Peyer's patch (tissue), 4 donors: ENCODE measurements around the gene CCDC85A. TPM values are rescaled to one million over a fixed set of nuclear protein-coding genes. Genes with fewer than 3 reads are reported as not detected.

Experiments
- DNase-seq, 3 donors: peaks; one replicate each; pipeline ENCODE4 v3.0.0-alpha.2; 2017 to 2019
- H3K27ac ChIP-seq, 4 donors: fragments of 200-600 bp; sonication (generic); one replicate each; pipeline ENCODE4 v1.5.1; 2016 to 2019
- H3K27me3 ChIP-seq, 2 donors: fragments of 200-600 bp; sonication (generic); one replicate each; pipeline ENCODE4 v1.5.1; 2019
- H3K36me3 ChIP-seq, 3 donors: fragments of 200-600 bp; sonication (generic); one replicate each; pipeline ENCODE4 v1.5.1; 2016 to 2019
- H3K4me1 ChIP-seq, 4 donors: fragments of 200-600 bp; sonication (generic); one replicate each; pipeline ENCODE4 v1.5.1; 2016 to 2019
- H3K4me3 ChIP-seq, 4 donors: fragments of 200-600 bp; sonication (generic); 1 replicate in 3 of 4; 2 replicates in 1 of 4; pipeline ENCODE4 v1.5.1; 2016 to 2019; ENCODE audit warnings: mild to moderate bottlenecking in 1 of 4
- H3K9me3 ChIP-seq, 4 donors: fragments of 200-600 bp; sonication (generic); one replicate each; pipeline ENCODE4 v1.5.1; 2016 to 2019; ENCODE audit warnings: mild to moderate bottlenecking in 1 of 4
- POLR2A ChIP-seq, 2 donors: fragments of 450-650 bp; IDR thresholded peaks; one replicate each; pipeline ENCODE4 v1.5.1; 2017; ENCODE audit warnings: antibody characterized with exemption in 2 of 2, mild to moderate bottlenecking in 2 of 2, moderate library complexity in 2 of 2
- total RNA-seq, 4 donors: library from RNA; depleted of rRNA; stranded (reverse); fragments of >200 nt; gene quantifications; one replicate each; pipeline ENCODE4 v1.1.0, GENCODE V29; 2016
- TF ChIP-seq, protein P1 (sequence below), 6 experiments: fragments of 450-650 bp in 4 of 6; fragments of 200-600 bp in 2 of 6; sonication (generic) in 1 of 6; IDR thresholded peaks; one replicate each; pipeline ENCODE4 v1.5.1; 2017 to 2019; ENCODE audit warnings: antibody characterized with exemption in 6 of 6, mild to moderate bottlenecking in 3 of 6, moderate library complexity in 1 of 6

The CCDC85A gene
- total RNA-seq, 4 donors from 2014 or later = 1.1 to 1.7 (median 1.1) TPM; not detected in 1

DNA sequence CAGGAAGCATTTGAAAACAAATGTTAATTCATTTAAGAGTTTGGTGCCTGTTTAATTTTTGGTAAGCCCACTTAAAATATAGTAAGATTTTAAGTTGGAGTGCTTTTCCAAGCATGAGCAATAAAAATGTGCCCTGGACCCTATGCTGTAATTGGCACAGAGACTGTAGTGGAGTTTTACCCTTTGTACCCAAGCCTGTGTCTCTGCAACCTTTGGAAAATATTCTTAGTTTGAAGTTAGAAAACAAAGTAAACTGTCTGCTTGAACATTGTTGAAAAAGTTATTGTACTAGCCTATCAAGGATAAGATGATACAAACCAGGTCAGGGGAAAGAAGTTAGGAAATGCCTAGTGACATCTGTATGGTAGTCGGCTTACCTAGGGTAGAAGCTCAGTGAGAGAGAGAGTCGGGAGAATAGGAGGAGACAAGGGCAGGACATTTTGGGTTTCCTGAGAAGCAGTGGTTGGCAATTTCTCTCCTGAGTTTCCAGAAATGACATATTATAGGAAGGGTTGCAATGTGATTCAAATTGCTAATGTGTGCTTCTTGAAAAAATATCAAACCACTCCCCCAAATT, 66.5 kb downstream of the CCDC85A start:
- no peak overlapping the region for H3K4me3 ChIP-seq
- H3K27me3 ChIP-seq = no peaks in the 10 kb centered on the region
- TF ChIP-seq POLR2A (IDR thresholded peaks at IDR 0.05) = no peak
- TF ChIP-seq, protein P1, sequence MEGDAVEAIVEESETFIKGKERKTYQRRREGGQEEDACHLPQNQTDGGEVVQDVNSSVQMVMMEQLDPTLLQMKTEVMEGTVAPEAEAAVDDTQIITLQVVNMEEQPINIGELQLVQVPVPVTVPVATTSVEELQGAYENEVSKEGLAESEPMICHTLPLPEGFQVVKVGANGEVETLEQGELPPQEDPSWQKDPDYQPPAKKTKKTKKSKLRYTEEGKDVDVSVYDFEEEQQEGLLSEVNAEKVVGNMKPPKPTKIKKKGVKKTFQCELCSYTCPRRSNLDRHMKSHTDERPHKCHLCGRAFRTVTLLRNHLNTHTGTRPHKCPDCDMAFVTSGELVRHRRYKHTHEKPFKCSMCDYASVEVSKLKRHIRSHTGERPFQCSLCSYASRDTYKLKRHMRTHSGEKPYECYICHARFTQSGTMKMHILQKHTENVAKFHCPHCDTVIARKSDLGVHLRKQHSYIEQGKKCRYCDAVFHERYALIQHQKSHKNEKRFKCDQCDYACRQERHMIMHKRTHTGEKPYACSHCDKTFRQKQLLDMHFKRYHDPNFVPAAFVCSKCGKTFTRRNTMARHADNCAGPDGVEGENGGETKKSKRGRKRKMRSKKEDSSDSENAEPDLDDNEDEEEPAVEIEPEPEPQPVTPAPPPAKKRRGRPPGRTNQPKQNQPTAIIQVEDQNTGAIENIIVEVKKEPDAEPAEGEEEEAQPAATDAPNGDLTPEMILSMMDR (IDR thresholded peaks at IDR 0.05) = no peak
- H3K4me1 ChIP-seq = no peaks in the 10 kb centered on the region
- no peaks in the 10 kb centered on the region for H3K9me3 ChIP-seq
- no peak overlapping the region for H3K27ac ChIP-seq
- no peak for DNase-seq
- no peaks in the 10 kb centered on the region for H3K36me3 ChIP-seq

DNA sequence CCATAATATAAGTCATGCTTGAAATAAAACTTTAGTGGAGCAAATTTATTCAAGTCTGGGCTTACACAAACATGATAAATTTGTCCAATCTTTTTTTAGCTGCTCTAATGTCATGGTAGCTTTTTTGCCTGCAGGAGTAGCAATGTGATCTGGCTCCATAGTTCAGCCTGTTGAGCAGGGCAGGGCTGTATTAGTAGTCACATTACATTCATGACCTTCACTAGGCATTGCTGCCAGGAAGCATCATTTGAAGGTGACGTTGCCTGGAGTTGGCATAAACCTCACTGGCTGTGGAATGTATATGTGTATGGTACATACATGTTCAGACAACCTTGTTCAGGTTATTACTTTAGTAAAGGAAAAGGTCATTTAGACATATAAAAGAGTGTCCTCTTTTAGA, 76.6 kb downstream of the CCDC85A start:
- Histone ChIP-seq H3K36me3 (no peaks in the 10 kb centered on the region), H3K27ac (no peak overlapping the region), H3K4me1 (no peaks in the 10 kb centered on the region), H3K4me3 (no peak overlapping the region), H3K9me3 (no peaks in the 10 kb centered on the region), H3K27me3 (no peaks in the 10 kb centered on the region)
- TF ChIP-seq, protein P1 (IDR thresholded peaks at IDR 0.05) = no peak
- TF ChIP-seq POLR2A (IDR thresholded peaks at IDR 0.05) = no peak
- no peak for DNase-seq

DNA sequence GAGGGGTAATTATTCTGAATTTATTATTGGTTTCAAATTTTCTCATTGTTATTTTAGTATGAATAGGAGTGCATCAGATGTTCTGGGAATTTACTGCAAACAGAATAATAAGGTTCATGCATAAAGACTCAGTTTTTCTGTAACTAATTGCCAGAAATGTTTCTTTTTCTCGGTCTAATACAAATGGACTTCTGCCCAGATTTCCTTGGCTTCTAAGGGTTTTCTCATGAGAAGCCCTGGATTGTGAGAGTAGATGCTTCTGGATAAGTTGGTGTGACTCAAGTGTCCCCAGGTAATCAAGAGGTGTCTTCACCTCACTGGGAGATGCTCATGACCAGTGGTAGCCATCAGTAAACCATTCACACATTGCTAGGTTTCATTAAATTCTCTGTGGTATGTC, 78.5 kb downstream of the CCDC85A start:
- no peaks in the 10 kb centered on the region for H3K4me1 ChIP-seq
- no peak for DNase-seq
- H3K27ac ChIP-seq = no peak overlapping the region
- no peak for TF ChIP-seq POLR2A (IDR thresholded peaks at IDR 0.05)
- TF ChIP-seq, protein P1 (IDR thresholded peaks at IDR 0.05) = no peak
- no peaks in the 10 kb centered on the region for H3K36me3 ChIP-seq
- H3K4me3 ChIP-seq = no peak overlapping the region
- H3K27me3 ChIP-seq = no peaks in the 10 kb centered on the region
- no peaks in the 10 kb centered on the region for H3K9me3 ChIP-seq

DNA sequence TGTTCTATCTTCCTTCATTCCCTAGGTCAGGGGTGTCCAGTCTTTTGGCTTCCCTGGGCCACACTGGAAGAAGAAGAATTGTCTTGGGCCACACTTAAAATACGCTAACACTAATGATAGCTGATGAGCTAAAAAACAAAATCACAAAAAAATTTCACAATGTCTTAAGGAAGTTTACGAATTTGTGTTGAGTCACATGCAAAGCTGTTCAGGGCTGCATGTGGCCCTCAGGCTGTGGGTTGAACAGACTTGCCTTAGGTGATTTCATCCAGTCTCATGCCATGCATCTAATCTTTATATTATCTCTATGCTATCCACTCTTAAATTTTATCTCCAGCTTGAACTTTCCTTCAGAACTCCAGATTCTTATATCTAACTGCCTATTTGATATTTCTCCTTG, 80.1 kb downstream of the CCDC85A start:
- TF ChIP-seq, protein P1 (IDR thresholded peaks at IDR 0.05) = no peak
- TF ChIP-seq POLR2A (IDR thresholded peaks at IDR 0.05) = no peak

DNA sequence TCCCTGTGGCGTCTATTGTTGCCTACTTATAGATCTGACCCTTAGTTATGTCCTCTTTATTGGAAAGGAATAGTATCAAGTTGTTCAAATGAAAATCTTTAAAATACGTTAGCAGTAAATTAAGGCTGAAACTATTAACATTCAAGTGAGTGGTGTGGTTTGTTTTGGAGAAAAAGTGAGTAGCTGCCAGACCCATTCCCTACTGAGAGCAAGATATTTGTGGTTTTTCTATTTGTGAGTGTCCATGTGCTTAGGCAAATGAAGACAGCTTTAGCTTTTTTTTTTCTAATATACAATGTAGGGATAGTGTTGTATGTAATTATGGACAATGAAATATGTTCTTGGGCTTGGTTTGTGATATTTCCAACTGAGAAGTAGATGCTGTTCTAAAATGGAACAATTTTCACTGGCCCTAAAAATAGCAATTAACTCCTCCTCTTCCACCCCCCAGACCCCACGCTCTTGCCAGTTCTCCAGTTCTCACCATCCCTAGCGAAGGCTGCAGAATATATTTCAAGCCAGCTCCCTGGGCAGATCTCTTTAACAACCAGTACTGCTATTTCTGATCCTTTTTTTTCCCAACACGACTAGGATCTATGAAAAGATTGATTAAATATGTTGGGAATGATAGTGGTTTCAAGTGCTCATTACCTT, 83.1 kb downstream of the CCDC85A start:
- H3K27ac ChIP-seq = no peak overlapping the region
- no peaks in the 10 kb centered on the region for H3K4me1 ChIP-seq
- H3K9me3 ChIP-seq = no peaks in the 10 kb centered on the region
- TF ChIP-seq, protein P1 (IDR thresholded peaks at IDR 0.05) = no peak
- no peak for TF ChIP-seq POLR2A (IDR thresholded peaks at IDR 0.05)
- no peak overlapping the region for H3K4me3 ChIP-seq
- H3K36me3 ChIP-seq = no peaks in the 10 kb centered on the region
- no peak for DNase-seq
- no peaks in the 10 kb centered on the region for H3K27me3 ChIP-seq

More for the DNA sequence above, 80.1 kb downstream of the CCDC85A start:
- Histone ChIP-seq H3K4me1 (no peaks in the 10 kb centered on the region), H3K27ac (no peak overlapping the region), H3K9me3 (no peaks in the 10 kb centered on the region), H3K4me3 (no peak overlapping the region), H3K27me3 (no peaks in the 10 kb centered on the region), H3K36me3 (no peaks in the 10 kb centered on the region)
- no peak for DNase-seq
